CD14-positive monocyte (primary cell): ENCODE measurements around the gene RBFOX2. TPM values are rescaled to one million over a fixed set of nuclear protein-coding genes. Genes with fewer than 3 reads are reported as not detected.

ENCODE experiments used
- DNase-seq, 3 donors: peaks; one replicate each; pipeline ENCODE4 v3.0.0-alpha.2; 2011 to 2022
- H2AFZ ChIP-seq: 2 replicates; pipeline ENCODE4 v1.6.0; 2012; ENCODE audit warnings: mild to moderate bottlenecking, low read depth, low read length, inconsistent platforms; ENCODE audit not compliant: insufficient read depth, poor library complexity, severe bottlenecking
- H3K27ac ChIP-seq, 2 donors: 1 replicate in 1 of 2; 2 replicates in 1 of 2; pipeline ENCODE4 v1.5.1; 2012 to 2013; ENCODE audit warnings: low read length in 2 of 2, control low read depth in 1 of 2, inconsistent platforms in 1 of 2, low read depth in 1 of 2, mild to moderate bottlenecking in 1 of 2
- H3K27me3 ChIP-seq, 2 donors: one replicate each; pipeline versions ENCODE4 v1.6.0 to v1.6.1; 2011 to 2013; ENCODE audit warnings: low read length in 2 of 2; ENCODE audit not compliant: control insufficient read depth in 2 of 2, insufficient read depth in 2 of 2
- H3K36me3 ChIP-seq, 2 donors: replicated peaks in 1 of 2; 1 replicate in 1 of 2; 2 replicates in 1 of 2; pipeline versions ENCODE4 v1.5.1 to v1.6.1; 2012 to 2013; ENCODE audit warnings: low read length in 2 of 2, control low read depth in 1 of 2, inconsistent platforms in 1 of 2, mild to moderate bottlenecking in 1 of 2; ENCODE audit not compliant: insufficient read depth in 2 of 2, control insufficient read depth in 1 of 2
- H3K4me1 ChIP-seq, 2 donors: 1 replicate in 1 of 2; 2 replicates in 1 of 2; pipeline versions ENCODE4 v1.5.1 to v1.6.1; 2012 to 2013; ENCODE audit warnings: low read length in 2 of 2, control low read depth in 1 of 2, inconsistent platforms in 1 of 2, mild to moderate bottlenecking in 1 of 2, moderate library complexity in 1 of 2; ENCODE audit not compliant: insufficient read depth in 2 of 2, control insufficient read depth in 1 of 2
- H3K4me2 ChIP-seq: replicated peaks from 2 replicates; pipeline ENCODE3; 2012; ENCODE audit warnings: low read length, moderate library complexity, mild to moderate bottlenecking; ENCODE audit not compliant: poor library complexity, severe bottlenecking; ENCODE audit errors: extremely low read depth
- H3K4me3 ChIP-seq, 3 experiments: fragments of 200-600 bp in 1 of 3; sonication (generic) in 1 of 3; replicated peaks in 1 of 3; 1 replicate in 2 of 3; 2 replicates in 1 of 3; pipeline ENCODE4 v1.5.1; 2011 to 2013; ENCODE audit warnings: low read length in 3 of 3, mild to moderate bottlenecking in 3 of 3, control low read depth in 2 of 3, low read depth in 2 of 3, inconsistent platforms in 1 of 3, moderate library complexity in 1 of 3
- H3K79me2 ChIP-seq: 2 replicates; pipeline ENCODE4 v1.6.0; 2012; ENCODE audit warnings: mild to moderate bottlenecking, control low read depth, inconsistent platforms, low read length, moderate library complexity; ENCODE audit not compliant: insufficient read depth
- H3K9ac ChIP-seq: 2 replicates; pipeline ENCODE4 v1.6.0; 2017; ENCODE audit warnings: low read length, mild to moderate bottlenecking; ENCODE audit not compliant: insufficient read depth, poor library complexity, severe bottlenecking
- H3K9me3 ChIP-seq, 2 donors: replicated peaks in 1 of 2; 1 replicate in 1 of 2; 2 replicates in 1 of 2; pipeline versions ENCODE4 v1.5.1 to v1.6.1; 2012 to 2013; ENCODE audit warnings: low read length in 2 of 2, control low read depth in 1 of 2; ENCODE audit not compliant: control insufficient read depth in 1 of 2, insufficient read depth in 1 of 2
- H4K20me1 ChIP-seq: 2 replicates; pipeline ENCODE4 v1.6.0; 2012; ENCODE audit warnings: mild to moderate bottlenecking, low read length, control low read depth, moderate library complexity; ENCODE audit not compliant: insufficient read depth
- H3K27ac Mint-ChIP-seq, 7 donors: one replicate each; pipeline ENCODE4 v1.8.0; 2020; ENCODE audit warnings: mild to moderate bottlenecking in 7 of 7, mixed read lengths in 7 of 7, moderate library complexity in 6 of 7, inconsistent platforms in 2 of 7
- H3K27me3 Mint-ChIP-seq, 3 donors: one replicate each; pipeline ENCODE4 v1.8.0; 2021 to 2022; ENCODE audit warnings: low read depth in 3 of 3, mild to moderate bottlenecking in 3 of 3, mixed read lengths in 3 of 3, moderate library complexity in 3 of 3, inconsistent platforms in 1 of 3
- H3K36me3 Mint-ChIP-seq, 2 donors: one replicate each; pipeline ENCODE4 v1.8.0; 2020; ENCODE audit warnings: mixed read lengths in 2 of 2, inconsistent platforms in 1 of 2, mild to moderate bottlenecking in 1 of 2
- H3K4me1 Mint-ChIP-seq: one replicate; pipeline ENCODE4 v1.8.0; 2020; ENCODE audit warnings: mild to moderate bottlenecking, mixed read lengths
- H3K4me3 Mint-ChIP-seq, 2 donors: one replicate each; pipeline ENCODE4 v1.8.0; 2020; ENCODE audit warnings: mild to moderate bottlenecking in 2 of 2, mixed read lengths in 2 of 2, moderate library complexity in 1 of 2
- H3K9me3 Mint-ChIP-seq, 7 donors: one replicate each; pipeline ENCODE4 v1.8.0; 2020 to 2022; ENCODE audit warnings: mixed read lengths in 7 of 7, mild to moderate bottlenecking in 6 of 7, moderate library complexity in 6 of 7, inconsistent platforms in 2 of 7
- CTCF ChIP-seq: fragments of 200-600 bp; IDR thresholded peaks from one replicate; pipeline ENCODE4 v1.8.0; 2022; ENCODE audit warnings: antibody characterized with exemption, mild to moderate bottlenecking
- WGBS: methylation state at CpG from one replicate; pipeline ENCODE4 v1.1.5; 2013; ENCODE audit warnings: missing lambda C conversion rate; ENCODE audit not compliant: insufficient coverage; 5-methylcytosine and 5-hydroxymethylcytosine counted together
- intact Hi-C, 2 donors: fragments of 100-400 bp; cut with micrococcal nuclease; formaldehyde crosslinking; loops; one replicate each; pipeline versions ENCODE4 v1.15.0 to v1.15.1; 2023
- polyA plus RNA-seq, 3 donors: library from polyadenylated mRNA; depleted of rRNA in 1 of 3; unstranded in 2 of 3; stranded (reverse) in 1 of 3; fragments of 300-500 nt in 2 of 3; fragments of >200 nt in 1 of 3; fragmentation: Illumina TruSeq in 2 of 3; gene quantifications; 1 replicate in 2 of 3; 2 replicates in 1 of 3; pipeline ENCODE4 v1.2.3, GENCODE V29; 2012 to 2021

RBFOX2 gene
- polyA plus RNA-seq, 3 donors, result not detected

GRCh38 chr22:35743326-35743860, 285.2 kb downstream of the RBFOX2 start:
- Histone ChIP-seq H3K27ac (no peak overlapping the region), H3K4me2 (no peak overlapping the region), H3K4me1 (no peaks in the 10 kb centered on the region), H3K9me3 (no peaks in the 10 kb centered on the region), H3K79me2 (no peaks in the 10 kb centered on the region), H4K20me1 (no peaks in the 10 kb centered on the region), H3K27me3 (no peaks in the 10 kb centered on the region), H3K36me3 (no peaks in the 10 kb centered on the region), H3K4me3 (no peak overlapping the region), H2AFZ (no peak overlapping the region), H3K9ac (no peak overlapping the region)
- no peak for TF ChIP-seq CTCF
- intact Hi-C loops, result no loop called here
- Mint-ChIP-seq H3K4me1 (no peaks in the 10 kb centered on the region), H3K36me3 (no peaks in the 10 kb centered on the region), H3K27ac (no peak overlapping the region), H3K27me3 (peaks cover 0 to 4% (median 2%) of the 10 kb centered on the region in 3 donors), H3K9me3 (no peaks in the 10 kb centered on the region), H3K4me3 (no peak overlapping the region)
- DNase-seq, result no peak
- no CpG with 5 or more reads among the region's 6 CpGs for whole genome bisulfite sequencing

GRCh38 chr22:35742342-35743100, 286.1 kb downstream of the RBFOX2 start:
- peaks cover 0 to 4% (median 3%) of the 10 kb centered on the region in 3 donors for H3K27me3 Mint-ChIP-seq

More at GRCh38 chr22:35742342-35743100, 286.1 kb downstream of the RBFOX2 start:
- Histone ChIP-seq H3K79me2 (no peaks in the 10 kb centered on the region), H3K9me3 (no peaks in the 10 kb centered on the region), H3K36me3 (no peaks in the 10 kb centered on the region), H3K27me3 (no peaks in the 10 kb centered on the region), H3K27ac (no peak overlapping the region), H3K9ac (no peak overlapping the region), H3K4me1 (no peaks in the 10 kb centered on the region), H3K4me3 (no peak overlapping the region), H2AFZ (no peak overlapping the region), H3K4me2 (no peak overlapping the region), H4K20me1 (no peaks in the 10 kb centered on the region)
- intact Hi-C loops, result no loop called here
- no peaks in the 10 kb centered on the region for H3K36me3 Mint-ChIP-seq
- no peaks in the 10 kb centered on the region for H3K9me3 Mint-ChIP-seq
- H3K27ac Mint-ChIP-seq, result no peak overlapping the region
- DNase-seq, result no peak
- 100% methylated on average over 2 of the region's 9 CpGs for WGBS
- no peaks in the 10 kb centered on the region for H3K4me1 Mint-ChIP-seq
- H3K4me3 Mint-ChIP-seq, result no peak overlapping the region
- TF ChIP-seq CTCF, result no peak
